KG1 (cell line): Measurements from ENCODE around the gene ELN.
A peak's percentile ranks its signal among the peaks of the same experiment; 100 is the strongest.

Experiments
- DNase-seq: peaks from one replicate; lab custom pipeline; 2025; lab: John Stamatoyannopoulos, UW

ELN gene

GRCh38 chr7:74094224-74095101, 66.5 kb downstream of the ELN start:
- DNase-seq = peak; percentile 58

DNA sequence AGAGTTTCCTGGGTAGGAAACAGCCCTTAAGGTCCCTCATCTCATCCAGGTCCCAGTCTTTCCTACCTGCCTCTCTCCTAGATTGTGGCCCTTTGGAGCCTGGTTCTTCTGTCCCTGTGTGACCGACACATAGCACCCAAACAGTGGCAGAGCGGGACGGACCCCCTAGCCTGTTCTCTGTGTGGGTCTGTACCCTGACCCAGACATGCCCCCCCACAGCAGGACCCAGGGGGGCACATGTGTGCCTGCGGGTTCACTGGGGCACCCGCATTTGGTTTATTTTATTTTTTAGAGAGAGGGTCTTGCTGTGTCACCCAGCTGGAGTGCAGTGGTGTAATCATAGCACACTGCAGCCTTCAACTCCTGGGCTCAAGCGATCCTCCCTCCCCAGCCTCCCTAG, 67.2 kb downstream of the ELN start:
- DNase-seq = no peak

GRCh38 chr7:74097937-74098614, 70.1 kb downstream of the ELN start:
- DNase-seq = no peak

- no peak for DNase-seq
Measured at GRCh38 chr7:74099031-74099430, 71.1 kb downstream of the ELN start.

- DNase-seq = no peak
Measured at GRCh38 chr7:74101061-74101681, 73.2 kb downstream of the ELN start.

- no peak for DNase-seq
Measured at GRCh38 chr7:74103219-74103772, 75.3 kb downstream of the ELN start.

DNA sequence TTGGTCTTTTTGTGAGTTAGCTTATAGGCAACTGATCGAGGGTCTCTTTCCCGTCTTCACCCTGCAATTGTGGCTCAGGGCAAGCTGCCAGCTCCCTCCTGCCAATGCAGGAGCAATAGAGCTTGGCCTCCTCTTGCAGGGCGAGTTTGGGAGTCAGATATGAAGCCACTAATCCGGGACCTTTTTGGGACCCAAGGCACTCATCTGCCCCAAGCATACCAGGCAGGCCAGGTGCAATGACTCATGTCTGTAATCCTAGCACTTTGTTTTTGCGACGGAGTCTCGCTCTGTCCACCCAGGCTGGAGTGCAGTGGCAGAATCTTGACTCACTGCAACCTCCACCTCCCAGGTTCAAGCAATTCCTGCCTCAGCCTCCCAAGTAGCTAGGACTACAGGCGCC, 76.7 kb downstream of the ELN start:
- DNase-seq = no peak

- no peak for DNase-seq
Measured at GRCh38 chr7:74105992-74106391, 78.0 kb downstream of the ELN start.

GRCh38 chr7:74106846-74107245, 78.9 kb downstream of the ELN start:
- no peak for DNase-seq

- no peak for DNase-seq
Measured at GRCh38 chr7:74115326-74115725, 87.4 kb downstream of the ELN start.

DNA sequence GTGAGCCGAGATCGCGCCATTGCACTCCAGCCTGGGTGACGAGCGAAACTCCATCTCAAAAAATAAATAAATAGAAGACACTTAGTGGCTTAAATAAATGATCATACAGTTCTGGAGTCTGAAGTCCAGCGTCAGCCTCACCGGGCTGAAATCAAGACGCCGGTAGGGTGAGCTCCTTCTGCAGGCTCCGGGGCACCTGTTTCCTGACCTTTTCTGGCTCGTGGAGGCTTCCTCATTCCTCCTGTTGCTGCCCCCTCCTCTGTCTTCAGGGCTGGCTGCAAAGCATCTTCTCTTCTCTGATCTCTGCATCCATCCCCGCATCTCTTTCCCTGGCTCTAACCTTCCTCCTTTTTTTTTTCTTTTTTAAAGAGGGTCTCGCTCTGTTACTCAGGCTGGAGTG, 88.4 kb downstream of the ELN start:
- DNase-seq = no peak
